HG03159 (cell line): ENCODE measurements around the gene CYB5R2.
"Not testable (repeated sequence)": the region's sequence is repeated elsewhere in the genome, so short reads cannot be mapped to it uniquely, and the experiment has no call there.

ENCODE experiments used
- ATAC-seq: cut with Tn5 transposase; IDR thresholded peaks from one replicate; pipeline ENCODE4 v1.9.1; 2021; ENCODE audit warnings: mild to moderate bottlenecking, moderate library complexity; ENCODE audit not compliant: unreplicated experiment

CYB5R2 gene

DNA sequence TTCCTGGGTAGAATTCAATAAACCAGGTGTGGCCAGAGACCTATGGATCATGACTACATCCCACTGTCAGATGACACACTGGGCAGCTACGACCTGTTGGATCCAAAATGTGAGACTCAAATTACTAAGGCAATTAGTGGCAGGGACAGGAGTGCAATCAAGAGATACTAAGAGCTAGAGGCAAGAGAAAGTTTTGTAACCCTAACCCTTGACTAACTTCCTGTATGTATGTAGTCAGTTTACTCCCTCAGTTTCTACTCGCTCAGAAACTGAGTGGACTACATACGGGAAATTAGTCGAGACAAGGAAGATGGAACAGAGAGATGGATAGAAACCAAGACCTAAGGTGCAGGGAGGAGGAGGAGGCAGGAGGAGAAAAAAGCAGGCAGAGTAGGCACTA, 2.7 kb downstream of the CYB5R2 start:
- no peak for ATAC-seq

DNA sequence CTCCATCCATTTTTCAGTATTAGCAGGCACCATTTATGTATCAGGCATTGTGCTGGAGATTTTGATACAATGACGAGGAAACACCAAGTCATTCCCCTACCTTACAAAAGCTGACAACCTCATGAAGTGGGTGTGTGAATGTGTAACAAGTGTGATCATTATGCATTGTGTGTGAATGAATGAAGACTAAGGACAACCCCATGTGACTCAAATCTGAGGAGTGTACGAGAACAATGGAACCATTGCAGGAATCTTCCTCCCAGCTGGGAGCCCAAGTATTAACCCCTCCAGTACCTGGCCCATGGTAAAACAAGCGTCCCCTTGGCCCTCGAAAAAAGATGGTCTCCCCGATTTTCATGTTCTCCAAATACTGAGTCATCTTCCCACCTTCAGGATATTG, 4.4 kb downstream of the CYB5R2 start:
- no peak for ATAC-seq

DNA sequence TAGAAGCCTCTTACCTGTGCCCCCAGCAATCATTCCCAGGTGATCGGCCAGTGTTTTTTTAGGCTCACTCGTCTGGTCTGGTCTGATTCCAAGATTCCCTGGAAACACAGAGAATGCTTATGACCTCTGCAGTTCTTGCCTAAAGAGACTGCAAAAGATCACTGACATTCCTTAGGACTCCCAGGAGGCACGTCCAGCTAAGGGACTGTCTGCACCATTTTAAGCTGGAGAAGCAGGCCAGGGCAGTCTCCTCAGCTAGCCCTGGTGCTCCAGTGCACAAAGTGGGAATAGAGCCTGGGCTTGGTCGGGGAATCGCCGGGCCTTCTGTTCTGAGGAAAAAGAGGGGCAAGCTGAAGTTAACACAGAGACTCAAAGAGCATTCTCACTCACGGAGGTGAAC, 4.8 kb downstream of the CYB5R2 start:
- no peak for ATAC-seq

DNA sequence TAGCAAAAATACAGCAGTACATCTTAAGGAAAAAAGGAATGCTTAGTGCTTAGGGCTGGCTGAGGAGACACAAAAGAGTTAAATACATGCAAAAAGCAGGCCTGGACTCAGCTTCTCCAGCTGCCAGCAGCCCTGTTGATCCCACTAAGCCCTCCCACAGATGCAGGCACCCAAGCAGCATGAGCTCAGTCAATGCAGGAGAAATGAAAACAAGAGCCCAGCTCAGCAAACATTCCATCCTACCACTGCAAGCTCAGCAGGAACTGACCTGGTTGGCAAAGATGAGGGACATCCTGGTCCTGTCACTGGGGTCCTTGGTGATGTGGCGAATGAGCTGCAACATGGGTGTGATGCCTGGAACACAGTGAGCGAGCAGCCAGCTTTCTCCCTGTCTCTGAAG, 5.8 kb downstream of the CYB5R2 start:
- ATAC-seq: no peak

DNA sequence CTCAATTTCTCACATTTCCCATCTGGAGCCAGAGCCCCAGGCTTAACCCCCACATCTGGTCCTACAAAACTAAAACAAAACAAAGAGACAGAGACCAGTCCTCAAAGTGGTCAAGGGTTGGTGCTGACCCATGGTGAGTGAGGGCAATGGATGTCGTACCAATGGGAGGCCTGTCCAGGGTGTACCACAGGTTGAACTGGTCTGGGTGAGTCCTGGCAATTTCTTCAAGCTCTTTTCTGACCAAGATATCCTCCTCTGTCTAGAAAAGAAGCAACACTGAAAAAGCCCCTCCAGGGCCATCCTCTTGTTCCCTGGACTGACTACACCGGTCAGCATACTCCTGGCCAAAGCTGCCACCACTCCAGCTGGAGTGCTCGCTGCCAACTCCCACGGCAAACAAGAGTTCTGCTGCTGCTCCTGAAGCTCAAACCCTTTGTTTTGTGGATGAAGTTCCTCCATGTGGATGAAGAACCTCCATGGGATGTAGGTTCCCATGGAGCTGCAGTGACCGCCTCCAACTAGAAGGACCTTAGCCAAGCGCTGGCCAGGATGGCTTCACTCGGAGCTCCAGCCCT, 6.9 kb downstream of the CYB5R2 start:
- no peak for ATAC-seq

DNA sequence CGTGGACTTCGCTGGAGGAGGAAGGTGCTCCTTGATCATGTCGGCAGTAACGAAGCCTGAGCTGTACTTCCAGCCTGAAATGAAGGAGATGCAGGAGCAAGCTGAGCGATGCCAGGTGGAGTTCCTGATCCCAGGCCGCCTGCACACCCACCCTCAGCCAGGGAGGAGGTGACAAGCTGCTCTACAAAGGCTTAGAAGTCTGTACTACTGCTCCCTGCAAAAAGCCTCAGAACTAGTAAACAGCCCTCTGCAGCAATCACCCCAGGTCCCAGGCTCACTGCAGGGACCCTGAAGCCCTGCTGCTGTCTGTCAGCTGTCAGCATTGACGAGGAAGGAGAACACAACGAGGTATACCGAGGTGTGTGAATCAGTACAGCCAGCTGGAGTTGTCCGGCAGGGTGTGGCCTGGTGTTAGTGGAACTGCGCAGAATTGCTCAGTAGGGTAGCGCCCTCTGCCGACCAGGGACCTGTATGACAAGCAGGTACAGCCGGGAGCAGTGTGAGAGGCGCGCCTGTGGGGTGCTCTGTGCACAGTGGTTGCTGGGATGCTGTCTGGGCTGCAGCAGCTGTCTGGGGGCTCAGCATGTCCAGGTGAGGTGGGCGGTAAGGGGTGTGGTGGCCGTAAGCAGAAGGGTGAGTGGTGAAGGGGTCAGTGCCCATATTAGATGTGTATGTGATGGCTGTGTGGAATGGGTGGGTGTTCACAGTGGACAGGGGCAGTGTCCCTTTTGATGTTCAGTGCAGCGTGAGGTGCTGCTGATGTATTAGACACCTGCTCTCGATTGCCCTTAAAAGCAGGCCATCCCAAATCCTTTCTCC, 7.6 kb downstream of the CYB5R2 start:
- ATAC-seq: peak; percentile 99

DNA sequence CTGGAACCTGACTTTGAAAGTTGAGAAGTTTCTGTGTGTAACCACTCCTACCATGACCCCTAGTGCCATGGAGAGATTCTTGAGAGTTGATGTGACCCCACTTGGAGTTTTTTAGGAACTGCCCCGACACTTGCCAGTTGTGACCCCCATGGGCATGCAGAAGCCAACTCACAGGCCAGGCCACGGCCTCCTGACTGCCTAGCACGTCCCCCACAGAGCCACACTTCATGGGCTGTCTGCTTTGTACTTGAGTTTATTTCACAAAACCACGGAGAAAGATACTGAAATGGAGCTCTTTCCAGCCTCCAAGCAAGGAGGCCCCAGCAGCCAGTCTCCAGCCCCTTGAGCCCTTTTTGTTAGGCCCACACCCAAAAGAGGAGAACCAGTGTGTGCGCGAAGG, 8.4 kb downstream of the CYB5R2 start:
- ATAC-seq: no peak

DNA sequence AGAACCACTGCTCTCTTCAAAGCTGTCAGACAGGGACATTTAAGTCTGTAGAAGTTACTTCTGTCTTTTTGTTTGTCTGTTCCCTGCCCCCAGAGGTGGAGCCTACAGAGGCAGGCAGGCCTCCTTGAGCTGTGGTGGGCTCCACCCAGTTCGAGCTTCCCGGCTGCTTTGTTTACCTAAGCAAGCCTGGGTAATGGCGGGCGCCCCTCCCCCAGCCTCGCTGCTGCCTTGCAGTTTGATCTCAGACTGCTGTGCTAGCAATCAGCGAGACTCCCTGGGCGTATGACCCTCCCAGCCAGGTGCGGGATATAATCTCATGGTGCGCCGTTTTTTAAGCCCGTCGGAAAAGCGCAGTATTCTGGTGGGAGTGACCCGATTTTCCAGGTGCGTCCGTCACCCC, 9.8 kb downstream of the CYB5R2 start:
- ATAC-seq: not testable (repeated sequence)

DNA sequence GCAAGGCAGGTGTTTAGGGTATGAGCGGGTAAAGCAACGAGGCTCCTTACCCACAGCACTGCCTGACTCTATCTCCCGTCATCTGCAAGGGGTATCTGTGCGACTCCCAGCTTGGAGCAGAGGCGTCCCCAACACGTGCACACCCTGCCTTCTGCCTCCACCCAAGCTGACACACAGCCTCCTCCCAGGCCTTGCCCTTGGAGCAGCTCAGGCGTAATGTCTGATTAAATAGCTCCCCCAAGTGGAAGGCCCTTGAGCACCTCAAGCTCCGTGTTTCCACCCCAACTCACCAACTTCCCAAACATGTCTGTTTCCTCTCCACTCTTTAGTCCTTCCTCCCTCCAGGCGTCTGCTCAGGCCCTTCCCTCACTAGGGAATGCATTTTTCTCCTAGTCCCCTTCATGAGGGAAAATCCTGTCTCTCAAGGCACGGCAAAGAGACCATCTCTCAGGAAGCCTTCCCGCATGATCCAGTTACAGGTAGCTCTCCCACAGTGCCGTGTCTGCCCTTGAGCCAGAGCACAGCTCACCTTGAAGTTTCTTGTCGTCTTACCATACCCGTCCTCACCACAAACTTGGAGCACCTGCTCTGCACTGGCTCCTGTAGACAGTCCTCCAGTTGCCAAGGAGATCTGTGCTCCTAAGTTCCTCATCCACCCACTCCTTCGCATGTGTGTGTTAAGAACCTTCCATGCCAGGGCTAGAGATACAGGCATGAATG, 15.8 kb downstream of the CYB5R2 start:
- no peak for ATAC-seq

DNA sequence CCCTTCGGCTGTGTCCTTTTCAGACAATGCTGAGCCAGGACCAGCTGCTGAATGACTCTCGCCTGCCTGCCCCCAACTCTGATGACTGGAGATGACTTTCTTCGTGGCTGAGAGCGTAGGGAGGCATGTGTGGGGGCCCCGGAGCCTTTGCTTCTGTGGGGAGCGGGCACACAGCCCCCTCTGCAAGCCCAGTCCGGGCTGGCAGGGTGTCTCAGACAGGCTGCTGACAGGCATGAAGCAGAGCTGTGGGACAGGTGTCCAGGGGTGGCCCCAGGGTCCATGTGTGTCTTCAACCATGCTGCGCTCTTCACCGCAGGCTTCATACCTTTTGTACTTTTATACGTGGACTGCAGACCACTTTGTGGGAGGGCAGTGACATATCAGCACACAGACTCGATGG, 16.6 kb downstream of the CYB5R2 start:
- ATAC-seq: no peak

DNA sequence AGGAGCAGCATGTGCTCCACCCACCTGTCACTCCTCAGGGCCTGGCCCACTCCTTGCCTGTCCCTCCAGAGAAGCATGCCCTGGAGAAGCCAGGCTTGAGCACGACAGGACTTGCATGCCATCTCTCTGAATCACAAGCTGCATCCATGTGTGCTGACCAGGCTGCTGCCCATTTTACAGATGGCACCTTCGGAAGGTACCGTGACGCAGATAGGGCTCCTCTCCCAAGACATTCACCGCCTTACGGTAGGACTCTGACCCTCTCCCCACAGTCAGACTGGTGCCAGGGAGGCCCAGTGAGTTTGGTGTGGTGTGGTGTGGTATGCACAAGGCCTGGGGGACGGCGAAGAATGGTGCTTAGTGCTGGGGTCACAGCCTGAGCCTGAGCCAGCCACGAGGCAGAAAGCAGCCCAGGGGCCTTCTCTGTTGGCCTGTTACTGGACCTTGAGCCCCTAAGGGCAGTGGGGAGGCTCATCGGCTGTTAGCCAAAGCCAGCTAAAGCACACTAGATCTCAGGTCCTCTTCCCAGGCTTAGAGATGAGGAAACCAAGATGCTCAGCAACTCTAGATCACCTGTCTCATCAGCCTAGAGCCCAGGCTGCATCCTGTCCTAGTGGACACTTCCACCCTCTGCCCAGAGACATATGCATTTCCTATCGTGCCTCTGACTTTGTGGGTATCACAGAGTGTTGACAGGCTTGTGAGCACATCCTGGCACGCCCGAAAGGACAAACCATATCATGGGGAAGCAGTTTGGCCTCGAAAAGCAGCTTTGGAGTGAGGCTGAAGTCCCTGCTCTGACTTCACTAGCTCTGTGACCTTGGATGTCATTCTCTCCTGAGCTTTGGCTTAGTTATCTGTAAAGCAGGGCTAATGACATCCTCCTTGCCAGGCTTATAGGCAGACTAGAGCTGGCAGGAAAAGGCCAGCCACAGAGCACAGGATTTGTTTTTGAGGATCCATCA, 17.8 kb downstream of the CYB5R2 start:
- ATAC-seq: no peak

DNA sequence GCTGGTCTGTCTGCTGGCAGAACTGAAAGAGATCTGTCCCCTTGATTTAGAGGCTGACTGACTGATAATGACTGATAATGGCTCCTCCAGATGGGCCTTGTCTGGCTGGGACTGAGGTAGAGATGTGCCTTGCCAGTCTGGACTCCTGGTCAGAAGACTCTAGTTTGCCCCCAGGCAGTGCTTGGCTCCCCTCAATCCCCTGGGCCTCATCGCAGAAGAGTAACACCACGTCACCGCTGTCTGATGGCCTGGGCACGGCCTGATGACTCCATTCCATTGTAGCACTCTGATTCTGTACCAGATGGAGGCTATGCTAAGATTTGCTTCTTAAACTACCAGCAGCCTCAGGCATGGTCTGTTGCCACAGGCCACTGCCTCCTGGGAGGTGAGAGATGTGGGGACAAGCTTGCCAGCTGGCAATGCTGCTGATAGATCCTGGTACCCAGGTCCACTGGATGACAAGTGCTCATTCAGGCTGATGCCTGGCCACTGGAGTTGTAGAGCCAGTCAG, 19.1 kb downstream of the CYB5R2 start:
- ATAC-seq: no peak

DNA sequence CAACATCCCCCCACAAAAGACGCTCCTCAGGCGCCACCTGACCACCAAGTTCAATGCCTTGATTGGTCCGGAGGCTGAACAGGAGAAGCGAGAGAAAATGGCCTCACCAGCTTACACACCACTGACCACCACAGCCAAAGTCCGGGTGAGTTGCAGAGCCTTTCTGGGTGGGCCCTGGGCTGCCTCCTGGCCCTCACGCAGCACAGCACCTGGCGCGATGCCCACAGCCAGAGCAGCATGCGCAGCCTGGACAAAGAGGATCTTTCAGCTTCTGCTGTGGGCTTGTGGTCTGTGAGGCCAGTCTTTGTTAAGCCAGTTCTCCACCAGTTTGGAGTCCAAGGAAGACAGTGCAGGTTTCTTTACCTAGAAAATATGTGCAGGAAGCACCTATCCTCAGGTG, 21.6 kb downstream of the CYB5R2 start:
- no peak for ATAC-seq

DNA sequence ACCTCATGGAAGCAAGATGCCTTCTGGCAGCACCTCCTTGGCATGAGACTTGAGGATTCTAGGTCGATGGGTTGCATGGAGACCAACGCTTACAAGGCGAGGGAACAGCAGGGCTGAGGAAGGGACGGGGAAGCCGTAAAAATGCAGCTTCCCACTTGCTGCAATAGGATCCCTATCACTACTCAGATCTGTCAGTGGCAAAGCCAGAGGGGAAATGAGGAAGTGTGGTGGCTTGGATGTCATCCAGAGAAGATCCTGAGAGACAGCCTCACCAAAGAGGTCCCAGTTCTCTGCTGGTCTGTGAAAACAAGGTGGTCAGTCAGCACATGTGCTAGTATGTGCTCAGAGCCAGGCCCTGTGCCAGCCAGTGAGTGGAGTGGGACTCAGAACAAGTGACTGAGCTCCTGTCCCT, 22.2 kb downstream of the CYB5R2 start:
- ATAC-seq: no peak

DNA sequence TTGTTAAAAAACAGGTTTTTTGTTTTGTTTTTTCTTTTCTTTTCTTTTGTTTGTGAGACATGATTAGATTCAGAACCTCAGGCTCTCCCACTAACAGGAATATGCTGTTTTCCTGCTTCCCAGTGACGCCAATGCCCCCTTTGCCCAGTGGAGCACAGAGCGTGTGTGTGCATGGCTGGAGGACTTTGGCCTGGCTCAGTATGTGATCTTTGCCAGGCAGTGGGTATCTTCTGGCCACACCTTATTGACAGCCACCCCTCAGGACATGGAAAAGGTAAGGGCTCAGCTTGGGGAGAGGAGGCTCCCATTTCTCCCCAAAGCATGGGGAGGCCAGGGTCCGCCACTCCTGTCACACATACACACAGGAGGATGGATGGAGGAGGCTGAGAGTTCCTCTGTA, 25.0 kb downstream of the CYB5R2 start:
- ATAC-seq: no peak

DNA sequence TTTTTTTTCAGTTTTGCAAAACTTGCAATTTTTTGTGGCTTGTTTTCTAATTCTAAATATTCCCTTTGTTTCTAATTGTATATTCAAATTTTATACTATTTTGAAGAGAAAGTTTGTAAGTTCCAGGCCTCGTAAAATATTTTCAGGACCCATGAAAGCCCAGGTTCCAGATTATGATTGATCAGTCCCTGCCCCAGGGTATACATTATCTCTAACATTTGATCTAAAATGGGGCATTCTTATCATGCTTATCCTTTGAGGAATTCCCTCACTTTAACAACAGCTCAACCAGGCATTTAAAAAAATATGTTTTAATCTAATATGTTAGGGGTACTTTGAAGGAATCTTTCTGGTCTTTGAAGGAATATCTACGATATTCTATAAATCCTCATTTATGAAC, 26.4 kb downstream of the CYB5R2 start:
- no peak for ATAC-seq

DNA sequence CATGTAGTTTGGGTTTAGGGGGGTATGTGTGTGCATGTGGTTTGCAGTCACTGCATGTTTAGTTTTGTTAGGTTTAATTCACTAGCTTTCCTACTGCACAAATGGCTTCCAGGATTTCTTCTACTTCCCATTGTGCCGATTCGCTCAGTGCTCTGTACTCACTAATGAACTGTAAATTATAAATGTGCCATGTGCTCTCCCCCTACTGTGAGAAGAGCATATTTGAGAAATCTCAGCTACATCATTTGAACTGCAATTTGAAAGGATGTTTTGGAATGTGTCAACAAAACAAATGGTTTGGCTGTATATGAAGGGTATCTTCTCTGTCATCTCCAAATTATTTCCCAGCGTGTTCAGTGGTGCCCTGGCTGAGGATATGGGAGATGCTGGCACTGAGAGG, 28.1 kb downstream of the CYB5R2 start:
- no peak for ATAC-seq

DNA sequence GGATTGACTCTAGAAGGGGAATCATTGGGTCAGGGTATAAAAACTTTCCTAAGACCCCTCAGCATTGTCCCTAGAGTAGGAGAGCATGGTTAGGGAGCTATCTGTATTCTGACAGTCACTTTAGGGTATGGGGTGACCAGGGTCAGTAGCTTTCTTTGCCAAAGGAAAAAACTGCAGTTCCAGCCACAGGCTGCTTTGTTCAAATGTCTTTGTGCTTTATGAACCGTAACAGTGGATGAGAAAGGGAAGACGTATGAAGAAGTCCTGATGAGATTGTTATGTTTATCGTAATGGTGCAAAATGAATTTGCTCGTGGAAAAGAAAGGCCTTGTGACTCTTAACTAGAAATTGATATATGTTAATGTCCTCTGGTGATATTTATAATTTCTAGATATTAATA, 30.0 kb downstream of the CYB5R2 start:
- no peak for ATAC-seq

DNA sequence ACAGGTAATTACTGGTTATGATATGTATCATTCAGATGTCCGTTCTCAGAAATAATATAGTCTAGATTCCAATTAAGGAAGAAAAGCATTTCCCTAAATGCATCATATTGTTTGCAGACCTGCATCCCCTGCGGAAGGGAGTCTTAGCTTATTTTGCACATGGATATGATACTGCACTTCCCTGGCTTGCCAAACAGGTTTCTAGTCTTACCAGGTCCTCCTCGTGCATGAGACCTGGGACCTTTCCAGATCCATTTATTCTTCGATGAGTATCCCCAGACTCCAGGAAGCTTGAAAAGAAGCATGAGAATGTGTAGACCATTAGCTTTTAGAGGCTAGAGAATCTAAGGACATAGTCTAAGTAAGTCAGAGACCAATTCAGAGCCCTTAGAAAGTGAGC, 30.6 kb downstream of the CYB5R2 start:
- ATAC-seq: no peak

DNA sequence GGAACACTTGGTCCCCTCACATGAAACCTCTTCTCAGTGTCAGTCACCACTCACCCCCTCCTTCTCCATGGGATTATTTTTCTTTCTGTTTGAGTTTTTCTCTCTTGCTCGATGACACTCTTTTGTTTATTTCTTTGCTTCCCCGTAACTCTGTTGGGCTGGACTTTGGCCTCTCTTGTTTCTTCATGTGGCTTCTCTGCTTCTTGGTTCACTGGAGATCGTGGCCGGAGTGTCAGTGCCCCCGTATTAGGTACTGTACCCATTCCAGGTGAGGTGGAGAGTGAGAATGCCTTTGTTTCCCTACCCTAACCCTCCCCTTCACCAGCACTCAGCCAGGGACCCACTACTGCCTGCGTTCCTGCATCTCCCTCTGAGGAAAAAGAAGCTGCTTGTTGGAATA, 32.5 kb downstream of the CYB5R2 start:
- ATAC-seq: no peak

DNA sequence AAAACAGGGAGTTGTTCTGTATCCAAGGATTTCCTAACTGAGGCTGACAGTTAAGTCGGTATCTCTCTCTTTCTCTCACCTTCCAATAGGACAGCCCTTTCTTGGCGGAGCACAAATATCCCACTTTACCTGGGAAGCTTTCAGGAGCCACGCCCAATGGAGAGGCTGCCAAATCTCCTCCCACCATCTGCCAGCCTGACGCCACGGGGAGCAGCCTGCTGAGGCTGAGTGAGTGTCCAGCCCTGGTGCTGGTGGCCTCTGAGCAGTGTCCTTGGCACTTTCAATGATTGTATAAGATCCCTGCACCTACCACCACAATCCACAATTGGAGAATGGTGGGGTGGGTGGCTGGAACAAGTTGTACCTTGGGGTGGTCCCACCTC, 33.7 kb downstream of the CYB5R2 start:
- ATAC-seq: no peak
